K562 (cell line): ENCODE results near the gene PEDS1.

Source experiments
- CTCF ChIP-seq, 3 experiments: IDR thresholded peaks in 2 of 3; conservative IDR thresholded peaks in 1 of 3; 2 replicates each; pipeline ENCODE4 v1.5.1; 2011 to 2012; ENCODE audit warnings: low read length in 3 of 3, mild to moderate bottlenecking in 3 of 3, control low read depth in 2 of 3, improper control_type of control experiment in 1 of 3, inconsistent platforms in 1 of 3, low read depth in 1 of 3, mixed read lengths in 1 of 3, moderate library complexity in 1 of 3; ENCODE audit not compliant: insufficient read depth in 2 of 3
- HDAC8 ChIP-seq: fragments of 450-650 bp; IDR thresholded peaks from 2 replicates; pipeline ENCODE4 v1.6.1; 2016; ENCODE audit warnings: mild to moderate bottlenecking, missing genetic modification characterization, moderate library complexity, missing compliant biosample characterization
- HNRNPK ChIP-seq: fragments of 200-400 bp; formaldehyde crosslinking; IDR thresholded peaks from one replicate; pipeline ENCODE4 v1.6.1; 2018; ENCODE audit warnings: mild to moderate bottlenecking, low read depth, low read length; ENCODE audit not compliant: poor library complexity, severe bottlenecking
- MCM5 ChIP-seq: fragments of 450-650 bp; IDR thresholded peaks from 2 replicates; pipeline ENCODE4 v1.6.1; 2016; ENCODE audit warnings: low read depth
- MYC ChIP-seq, 2 experiments: fragments of 250-450 bp in 1 of 2; sonication (Bioruptor Pico) in 1 of 2; IDR thresholded peaks; 2 replicates each; pipeline versions ENCODE4 v1.5.1 to v1.6.1; 2012 to 2021; ENCODE audit warnings: low read depth in 2 of 2, borderline replicate concordance in 1 of 2, improper control_type of control experiment in 1 of 2, low read length in 1 of 2, mild to moderate bottlenecking in 1 of 2, moderate library complexity in 1 of 2
- PYGO2 ChIP-seq: fragments of 450-650 bp; IDR thresholded peaks from 2 replicates; pipeline ENCODE4 v1.6.1; 2016; ENCODE audit warnings: mild to moderate bottlenecking, missing genetic modification characterization, moderate library complexity, missing compliant biosample characterization
- ZBTB40 ChIP-seq, 2 experiments: fragments of 450-650 bp in 1 of 2; sonication (generic) in 1 of 2; formaldehyde crosslinking in 1 of 2; IDR thresholded peaks; 2 replicates each; pipeline versions ENCODE4 v1.7.1 to v1.9.0; 2016 to 2022; ENCODE audit warnings: inconsistent platforms in 1 of 2, mild to moderate bottlenecking in 1 of 2, missing genetic modification reagents in 1 of 2

- TF ChIP-seq HNRNPK, result no peak
- no peak for TF ChIP-seq HDAC8 (tag)
- no peak for TF ChIP-seq CTCF (IDR thresholded peaks at IDR 0.05 in 2 of 3, conservative IDR thresholded peaks at IDR 0.05 in 1 of 3; ENCODE audit: insufficient read depth in 2 of 3, low read depth in 1 of 3, low read length in 3 of 3)
- TF ChIP-seq MYC (IDR thresholded peaks at IDR 0.05; ENCODE audit: low read depth, low read length), result no peak
- no peak for TF ChIP-seq MYC (CRISPR knock-in tag; IDR thresholded peaks at IDR 0.05; ENCODE audit: borderline replicate concordance, low read depth)
- no peak for TF ChIP-seq MCM5
- no peak for TF ChIP-seq PYGO2 (tag)
- no peak for TF ChIP-seq ZBTB40 (IDR thresholded peaks at IDR 0.05)
- no peak for TF ChIP-seq ZBTB40 (CRISPR knock-in tag; IDR thresholded peaks at IDR 0.05)
Measured at GRCh38 chr20:50144362-50144761, 9.2 kb downstream of the PEDS1 start.
